GM18870 (cell line): Measurements from ENCODE around the gene GNG11.
A peak's percentile ranks its signal among the peaks of the same experiment; 100 is the strongest.
"Not testable (repeated sequence)": the region's sequence is repeated elsewhere in the genome, so short reads cannot be mapped to it uniquely, and the experiment has no call there.

ENCODE experiments used
- ATAC-seq: cut with Tn5 transposase; IDR thresholded peaks from one replicate; pipeline ENCODE4 v1.9.1; 2021; ENCODE audit warnings: moderate library complexity; ENCODE audit not compliant: unreplicated experiment

Gene GNG11

DNA sequence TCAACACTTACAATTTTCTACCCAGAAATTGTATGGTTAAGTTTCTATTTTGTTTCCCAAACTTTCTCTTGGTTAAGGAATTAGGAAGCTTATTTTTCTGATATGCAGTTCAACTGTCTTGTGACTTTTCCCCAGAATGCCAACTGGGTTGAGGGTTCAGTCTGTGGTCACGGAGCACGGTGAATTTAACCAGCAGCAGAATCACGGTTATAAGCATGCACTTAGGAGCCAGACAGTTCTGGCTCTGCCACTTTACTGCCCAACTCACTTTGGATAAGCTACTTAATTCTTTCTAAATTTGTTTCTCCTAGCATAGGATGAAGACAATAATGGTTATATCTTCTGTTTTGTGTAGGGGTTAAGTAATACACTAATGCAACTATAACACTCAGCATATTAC, 10.3 kb upstream of the GNG11 start:
- ATAC-seq = not testable (repeated sequence)

DNA sequence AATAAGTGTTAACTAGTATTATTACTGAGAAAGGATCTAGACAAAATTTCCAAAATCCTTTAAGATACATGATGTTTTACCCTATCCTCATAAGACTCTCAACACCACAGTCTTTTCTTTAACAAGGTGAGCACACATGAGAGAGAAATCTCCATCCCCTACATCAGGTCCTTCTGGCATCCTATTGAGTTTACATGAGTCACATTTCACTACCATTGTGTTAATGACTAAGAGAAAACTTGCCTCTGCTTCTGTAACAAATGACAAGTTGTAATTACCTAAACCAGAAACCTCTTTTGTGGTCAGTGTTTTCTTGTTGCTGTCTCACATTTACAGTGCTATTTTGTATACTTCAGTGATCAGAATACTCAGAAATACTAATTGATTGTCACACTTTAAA, 9.9 kb upstream of the GNG11 start:
- ATAC-seq = peak; percentile 76

GRCh38 chr7:93913197-93913596, 8.3 kb upstream of the GNG11 start:
- no peak for ATAC-seq

DNA sequence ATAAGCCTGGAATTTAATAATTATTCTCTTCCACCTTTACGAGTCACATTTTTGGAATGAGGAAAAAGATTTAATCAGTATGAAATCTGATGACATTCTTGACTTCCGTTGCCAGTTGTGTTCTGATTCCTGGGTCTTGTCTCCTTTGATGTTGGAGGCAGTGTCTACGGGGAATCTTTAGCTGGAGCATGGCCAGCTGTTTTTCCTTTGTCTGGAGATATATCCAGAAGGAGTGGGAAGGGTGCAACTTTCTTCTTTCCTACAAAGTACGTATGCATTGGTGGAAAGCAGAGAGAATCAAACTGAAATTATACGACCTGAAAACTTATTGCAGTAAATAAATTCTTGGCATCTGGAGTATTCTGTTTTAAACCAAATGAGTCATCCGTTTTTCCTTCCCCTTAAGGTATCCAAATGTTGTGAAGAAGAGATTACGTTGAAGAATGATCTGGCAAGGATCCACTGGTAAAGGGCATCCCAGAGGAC, 6.9 kb upstream of the GNG11 start:
- no peak for ATAC-seq

GRCh38 chr7:93915206-93915842, 6.2 kb upstream of the GNG11 start:
- not testable (repeated sequence) for ATAC-seq

DNA sequence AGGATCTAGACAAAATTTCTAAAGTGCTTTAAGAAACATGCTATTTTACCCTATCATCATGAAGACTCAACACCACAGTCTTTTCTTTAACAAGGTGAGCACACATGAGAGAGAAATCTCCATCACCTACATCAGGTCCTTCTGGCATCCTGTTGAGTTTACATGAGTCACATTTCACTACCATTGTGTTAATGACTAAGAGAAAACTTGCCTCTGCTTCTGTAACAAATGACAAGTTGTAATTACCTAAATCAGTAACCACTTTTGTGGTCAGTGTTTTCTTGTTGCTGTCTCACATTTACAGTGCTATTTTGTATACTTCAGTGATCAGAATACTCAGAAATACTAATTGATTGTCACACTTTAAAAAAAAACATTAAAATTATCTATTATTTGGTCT, 5.6 kb upstream of the GNG11 start:
- peak; percentile 61 for ATAC-seq

DNA sequence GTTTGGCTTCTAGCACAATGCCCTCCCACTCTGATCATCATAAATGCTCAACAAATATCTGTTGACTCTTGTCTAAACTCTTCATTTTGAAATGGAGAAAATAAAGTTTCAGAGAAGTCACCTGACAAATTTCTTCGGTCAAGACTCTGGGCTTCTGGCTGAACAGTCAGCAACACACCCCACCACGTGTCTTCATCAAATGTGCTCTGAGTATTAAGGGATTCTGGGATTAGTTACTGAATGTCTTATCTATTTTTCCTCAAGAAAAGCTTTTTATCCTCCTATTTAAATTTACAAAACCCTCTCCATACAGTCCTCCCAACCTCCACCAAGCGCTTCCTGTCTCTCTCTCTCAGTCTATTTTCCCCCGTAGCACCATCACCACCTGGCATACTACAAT, 5.2 kb upstream of the GNG11 start:
- not testable (repeated sequence) for ATAC-seq

DNA sequence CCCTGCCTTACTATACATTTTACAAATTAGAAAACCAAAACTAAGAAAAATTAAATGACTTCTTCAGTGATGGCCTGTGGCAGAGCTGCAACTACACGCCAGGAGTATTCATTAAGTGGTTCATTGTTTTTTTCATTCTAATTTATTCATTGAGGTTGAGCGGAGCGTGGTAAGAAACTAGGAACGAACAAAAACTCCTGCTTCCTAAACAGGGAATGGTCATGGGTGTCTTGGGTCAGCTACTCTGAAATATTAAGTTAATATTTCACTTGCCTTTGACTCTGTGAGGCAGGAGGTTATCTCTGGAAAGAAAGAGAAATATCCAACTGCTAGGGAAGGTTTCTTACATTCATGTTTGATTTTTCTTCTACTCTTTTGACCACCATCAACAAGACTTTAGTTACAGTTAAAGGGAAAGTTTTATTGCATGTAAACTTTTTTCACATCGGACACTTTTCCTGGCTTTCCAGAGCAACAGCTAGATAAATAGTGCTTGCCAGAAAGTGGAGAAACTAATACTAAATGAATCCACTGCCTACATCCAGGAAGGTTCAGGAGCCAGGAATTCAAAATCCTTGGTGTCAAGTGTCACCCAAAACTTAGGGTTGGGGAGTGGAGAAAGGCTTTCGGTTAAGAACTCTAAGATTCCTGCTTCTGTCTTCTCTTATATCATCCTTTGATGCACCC, 896 bp upstream of the GNG11 start:
- no peak for ATAC-seq

DNA sequence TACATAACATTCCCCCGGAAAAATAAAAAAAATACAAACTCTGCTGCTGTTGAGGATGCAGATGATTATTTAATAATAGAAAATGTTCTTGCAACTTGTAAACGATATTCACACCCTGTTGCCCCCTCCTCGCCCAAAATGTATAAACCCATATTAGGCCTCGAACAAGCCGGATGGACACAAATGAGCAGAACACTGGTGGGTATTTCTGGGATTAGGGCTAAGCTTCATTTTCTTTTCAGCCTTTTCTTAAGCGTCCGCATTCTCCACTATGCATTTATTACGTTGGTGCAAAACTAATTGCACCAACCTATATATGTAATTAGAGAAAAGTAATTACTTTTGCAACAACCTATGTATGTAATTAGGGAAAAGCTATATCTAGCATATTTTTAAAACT, 349 bp upstream of the GNG11 start:
- no peak for ATAC-seq

DNA sequence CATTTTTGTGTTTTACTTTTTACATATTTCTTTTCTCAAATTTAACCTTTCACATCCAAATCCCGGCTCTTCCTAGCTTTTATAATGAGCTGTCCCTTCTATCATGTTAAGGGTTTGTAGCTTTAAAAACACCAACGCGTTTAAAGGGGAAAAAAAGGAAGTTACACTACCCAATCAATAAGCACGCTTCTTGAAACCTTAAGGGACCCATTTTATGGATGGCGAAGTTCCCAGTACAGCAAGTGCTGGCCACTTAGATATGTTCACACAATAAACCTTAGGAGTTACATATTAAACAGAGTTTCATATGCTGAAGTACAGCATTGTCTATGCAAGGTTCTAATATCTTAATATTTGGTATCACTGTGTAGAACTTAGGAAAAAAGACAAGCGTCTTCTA, 1.8 kb downstream of the GNG11 start:
- no peak for ATAC-seq

DNA sequence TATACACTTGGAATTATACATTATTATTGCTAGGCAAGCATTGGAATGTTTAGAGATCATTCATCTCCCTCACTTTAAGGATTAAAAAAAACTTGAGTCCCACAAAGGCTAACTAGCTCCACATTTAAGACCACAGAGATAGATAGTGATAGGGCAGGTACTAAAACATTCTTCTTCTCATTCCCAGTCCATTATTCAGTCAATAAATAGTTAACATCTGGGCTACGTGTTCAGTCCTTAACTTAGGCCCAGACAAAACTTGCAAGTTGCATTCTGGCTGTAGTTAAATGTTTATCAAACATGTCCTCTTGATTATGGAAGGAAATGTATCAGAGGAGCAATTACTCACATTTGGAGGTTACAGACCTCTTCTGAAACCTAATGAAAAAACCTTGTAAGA, 2.4 kb downstream of the GNG11 start:
- ATAC-seq = no peak

DNA sequence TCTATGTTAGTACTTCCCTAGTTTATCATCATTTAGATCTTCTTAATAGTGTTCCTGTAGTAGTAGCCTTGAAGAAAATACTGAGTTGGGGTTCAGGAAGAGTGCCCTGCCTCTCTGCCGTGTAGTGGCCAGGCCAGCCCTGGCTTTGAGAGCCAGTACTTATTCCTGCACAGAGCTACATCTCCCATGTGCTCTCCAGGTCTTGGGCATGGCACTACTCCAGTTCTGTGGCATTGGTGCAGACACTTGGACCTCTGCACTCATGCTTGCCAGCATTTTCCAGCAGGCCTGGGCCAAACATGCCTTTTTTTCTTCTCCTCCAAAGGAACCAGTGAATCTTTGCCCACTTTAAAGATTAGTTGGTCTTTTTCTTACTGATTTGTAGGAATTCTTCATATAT, 5.3 kb downstream of the GNG11 start:
- no peak for ATAC-seq

- no peak for ATAC-seq
Measured at GRCh38 chr7:93927585-93927984, 6.0 kb downstream of the GNG11 start.

DNA sequence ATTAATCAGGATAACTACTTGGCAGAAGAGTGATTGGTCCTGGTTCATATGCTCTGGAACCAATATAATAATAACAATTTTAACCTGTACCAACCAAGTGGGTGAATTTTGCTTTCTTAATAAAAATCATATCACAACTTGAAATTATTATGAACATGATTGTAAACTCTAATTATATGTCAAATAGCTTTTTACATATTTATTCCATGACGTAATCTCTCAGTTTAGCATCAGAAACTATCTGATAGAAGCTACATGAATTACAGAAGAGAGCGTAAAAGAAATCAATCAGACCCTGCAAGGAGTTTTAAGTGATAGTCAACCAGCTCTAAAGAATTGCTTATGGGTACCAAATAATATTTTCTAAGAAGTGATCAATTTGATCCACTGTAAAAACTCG, 10.1 kb downstream of the GNG11 start:
- no peak for ATAC-seq

- ATAC-seq = no peak
Measured at GRCh38 chr7:93933156-93933555, 11.6 kb downstream of the GNG11 start.

DNA sequence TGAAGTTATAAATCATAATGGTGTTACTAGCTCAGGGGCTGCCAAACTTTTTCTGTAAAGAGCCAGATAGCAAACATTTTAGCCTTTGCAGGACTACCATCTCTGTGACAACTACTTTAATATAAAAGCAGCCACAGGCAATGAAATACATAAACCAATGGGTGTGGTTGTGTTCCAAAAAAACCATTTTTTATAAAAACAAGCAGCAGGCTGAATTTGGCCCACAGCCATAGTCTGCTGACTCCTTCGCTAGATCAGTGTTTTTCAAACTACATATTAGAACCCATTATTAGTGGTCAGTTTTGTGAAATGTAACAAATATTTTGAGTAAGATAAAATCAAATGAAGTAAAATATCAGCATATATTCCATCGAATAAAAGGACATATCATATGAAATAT, 13.6 kb downstream of the GNG11 start:
- ATAC-seq = no peak

- no peak for ATAC-seq
Measured at GRCh38 chr7:93937818-93938217, 16.3 kb downstream of the GNG11 start.

- ATAC-seq = no peak
Measured at GRCh38 chr7:93938293-93938692, 16.8 kb downstream of the GNG11 start.

DNA sequence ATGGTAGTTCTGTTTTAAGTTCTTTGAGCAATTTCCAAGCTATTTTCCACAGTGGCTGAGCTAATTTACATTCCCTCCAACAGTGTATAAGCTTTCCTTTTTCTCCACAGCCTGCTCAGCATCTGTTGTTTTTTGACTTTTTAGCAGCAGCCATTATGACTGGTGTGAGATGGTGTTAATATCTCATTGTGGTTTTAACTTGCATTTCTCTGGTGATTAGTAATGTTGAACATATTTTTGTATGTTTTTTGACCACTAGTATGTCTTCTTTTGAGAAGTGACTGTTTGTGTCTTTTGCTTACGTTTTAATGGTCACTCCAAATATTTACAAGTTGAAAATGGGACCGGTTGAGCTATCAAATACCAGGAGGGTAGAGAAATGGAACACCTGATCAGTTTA, 20.4 kb downstream of the GNG11 start:
- no peak for ATAC-seq

GRCh38 chr7:93943816-93944540, 22.4 kb downstream of the GNG11 start:
- no peak for ATAC-seq

- ATAC-seq = no peak
Measured at GRCh38 chr7:93944673-93945072, 23.1 kb downstream of the GNG11 start.

- no peak for ATAC-seq
Measured at GRCh38 chr7:93945083-93945482, 23.5 kb downstream of the GNG11 start.
